Measurements from ENCODE around the gene GSPT1.
"Not testable (repeated sequence)": the region's sequence is repeated elsewhere in the genome, so short reads cannot be mapped to it uniquely, and the experiment has no call there.

The GSPT1 gene

GRCh38 chr16:11915644-11916523, at the start of gene GSPT1:
Gene GSPT1 (minus strand): TSS chr16:11915956. CDS start chr16:11915720, 236 bp downstream.
- TF ChIP-seq, protein P1, sequence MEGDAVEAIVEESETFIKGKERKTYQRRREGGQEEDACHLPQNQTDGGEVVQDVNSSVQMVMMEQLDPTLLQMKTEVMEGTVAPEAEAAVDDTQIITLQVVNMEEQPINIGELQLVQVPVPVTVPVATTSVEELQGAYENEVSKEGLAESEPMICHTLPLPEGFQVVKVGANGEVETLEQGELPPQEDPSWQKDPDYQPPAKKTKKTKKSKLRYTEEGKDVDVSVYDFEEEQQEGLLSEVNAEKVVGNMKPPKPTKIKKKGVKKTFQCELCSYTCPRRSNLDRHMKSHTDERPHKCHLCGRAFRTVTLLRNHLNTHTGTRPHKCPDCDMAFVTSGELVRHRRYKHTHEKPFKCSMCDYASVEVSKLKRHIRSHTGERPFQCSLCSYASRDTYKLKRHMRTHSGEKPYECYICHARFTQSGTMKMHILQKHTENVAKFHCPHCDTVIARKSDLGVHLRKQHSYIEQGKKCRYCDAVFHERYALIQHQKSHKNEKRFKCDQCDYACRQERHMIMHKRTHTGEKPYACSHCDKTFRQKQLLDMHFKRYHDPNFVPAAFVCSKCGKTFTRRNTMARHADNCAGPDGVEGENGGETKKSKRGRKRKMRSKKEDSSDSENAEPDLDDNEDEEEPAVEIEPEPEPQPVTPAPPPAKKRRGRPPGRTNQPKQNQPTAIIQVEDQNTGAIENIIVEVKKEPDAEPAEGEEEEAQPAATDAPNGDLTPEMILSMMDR (IDR thresholded peaks at IDR 0.05; ENCODE audit: insufficient read depth, low read depth, low read length, missing control alignments) = no peak
- peak; percentile 100 for DNase-seq (ENCODE audit: low read depth)
- peak within 1 kb of the TSS; percentile 80 for H3K4me3 ChIP-seq (ENCODE audit: low read length)

DNA sequence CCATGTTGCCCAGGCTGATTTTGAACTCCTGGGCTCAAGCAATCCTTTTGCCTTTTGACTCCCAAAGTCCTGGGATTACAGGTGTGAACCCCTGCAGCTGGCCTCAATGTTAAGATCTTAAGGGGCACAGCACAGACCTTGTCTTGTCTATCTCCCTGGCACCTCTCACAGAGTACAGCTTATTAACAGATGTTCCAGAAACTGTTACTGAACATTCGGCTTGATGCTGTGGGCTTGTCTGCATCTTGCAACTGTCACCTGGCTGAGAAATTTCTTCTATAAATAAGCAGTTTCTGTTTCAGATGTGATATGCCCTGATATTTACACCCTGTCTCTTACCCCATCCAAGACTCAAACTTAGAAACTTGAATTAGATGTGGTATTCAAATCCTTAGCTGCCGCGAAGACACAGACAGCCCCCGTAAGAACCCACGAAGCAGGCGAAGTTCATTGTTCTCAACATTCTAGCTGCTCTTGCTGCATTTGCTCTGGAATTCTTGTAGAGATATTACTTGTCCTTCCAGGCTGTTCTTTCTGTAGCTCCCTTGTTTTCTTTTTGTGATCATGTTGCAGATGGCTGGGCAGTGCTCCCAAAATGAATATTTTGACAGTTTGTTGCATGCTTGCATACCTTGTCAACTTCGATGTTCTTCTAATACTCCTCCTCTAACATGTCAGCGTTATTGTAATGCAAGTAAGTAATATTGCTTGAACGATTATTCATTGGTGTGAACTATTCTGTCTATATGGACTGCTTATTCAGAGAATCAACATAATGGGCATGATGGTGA, 49.2 kb upstream of the GSPT1 start, which contains the start of gene TNFRSF17:
TSS of gene TNFRSF17 (plus strand) at position 450 of the 791 bp plus-strand sequence. CDS start at position 565, 115 bp downstream.
- no peak within 1 kb of the TSS for H3K4me3 ChIP-seq (ENCODE audit: low read length)
- DNase-seq (ENCODE audit: low read depth) = no peak
- TF ChIP-seq, protein P1 (IDR thresholded peaks at IDR 0.05; ENCODE audit: insufficient read depth, low read depth, low read length, missing control alignments) = no peak

GRCh38 chr16:11963706-11964105, 48.0 kb upstream of the GSPT1 start:
- peak; percentile 22 for DNase-seq (ENCODE audit: low read depth)
- TF ChIP-seq, protein P1 (IDR thresholded peaks at IDR 0.05; ENCODE audit: insufficient read depth, low read depth, low read length, missing control alignments) = no peak
- H3K4me3 ChIP-seq (ENCODE audit: low read length) = no peak overlapping the region

- H3K4me3 ChIP-seq (ENCODE audit: low read length); DNase-seq (ENCODE audit: low read depth): not testable (repeated sequence)
Observed at GRCh38 chr16:11962978-11963377, 47.2 kb upstream of the GSPT1 start.

GRCh38 chr16:11962457-11962856, 46.7 kb upstream of the GSPT1 start:
- H3K4me3 ChIP-seq (ENCODE audit: low read length); DNase-seq (ENCODE audit: low read depth): not testable (repeated sequence)

GRCh38 chr16:11957591-11958395, 42.0 kb upstream of the GSPT1 start:
- TF ChIP-seq, protein P1 (IDR thresholded peaks at IDR 0.05; ENCODE audit: insufficient read depth, low read depth, low read length, missing control alignments) = no peak
- DNase-seq (ENCODE audit: low read depth) = no peak
- H3K4me3 ChIP-seq (ENCODE audit: low read length) = no peak overlapping the region

DNA sequence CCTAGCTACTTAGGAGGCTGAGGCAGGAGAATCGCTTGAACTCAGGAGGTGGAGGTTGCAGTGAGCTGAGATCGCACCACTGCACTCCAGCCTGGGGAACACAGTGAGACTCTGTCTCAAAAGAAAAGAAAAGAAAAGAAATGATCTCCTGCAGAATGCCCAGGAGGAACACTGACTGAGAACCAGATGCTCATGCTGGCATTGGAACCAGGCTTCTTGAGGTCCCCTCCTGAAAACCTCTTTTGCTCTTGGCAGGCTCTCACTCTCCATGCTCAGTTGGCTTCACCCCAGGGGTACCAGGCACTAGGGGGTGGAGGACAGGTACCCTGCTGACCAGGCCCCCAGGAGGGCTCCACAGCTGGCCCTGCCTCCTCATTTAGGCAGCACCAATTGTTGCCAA, 40.8 kb upstream of the GSPT1 start:
- TF ChIP-seq, protein P1 (IDR thresholded peaks at IDR 0.05; ENCODE audit: insufficient read depth, low read depth, low read length, missing control alignments) = no peak
- H3K4me3 ChIP-seq (ENCODE audit: low read length) = no peak overlapping the region
- no peak for DNase-seq (ENCODE audit: low read depth)
